GM12872 (cell line): ENCODE measurements around the gene LYPD1.

Experiments
- CTCF ChIP-seq: IDR thresholded peaks from 3 replicates; pipeline ENCODE4 v1.5.1; 2011; ENCODE audit warnings: low read depth, mild to moderate bottlenecking, low read length, moderate library complexity; ENCODE audit not compliant: insufficient read depth

LYPD1 gene

GRCh38 chr2:132640116-132640515 lies 29.9 kb downstream of the LYPD1 start:
- no peak for TF ChIP-seq CTCF

- no peak for TF ChIP-seq CTCF
These were observed 31.5 kb downstream of the LYPD1 start for GRCh38 chr2:132638313-132639040.

DNA sequence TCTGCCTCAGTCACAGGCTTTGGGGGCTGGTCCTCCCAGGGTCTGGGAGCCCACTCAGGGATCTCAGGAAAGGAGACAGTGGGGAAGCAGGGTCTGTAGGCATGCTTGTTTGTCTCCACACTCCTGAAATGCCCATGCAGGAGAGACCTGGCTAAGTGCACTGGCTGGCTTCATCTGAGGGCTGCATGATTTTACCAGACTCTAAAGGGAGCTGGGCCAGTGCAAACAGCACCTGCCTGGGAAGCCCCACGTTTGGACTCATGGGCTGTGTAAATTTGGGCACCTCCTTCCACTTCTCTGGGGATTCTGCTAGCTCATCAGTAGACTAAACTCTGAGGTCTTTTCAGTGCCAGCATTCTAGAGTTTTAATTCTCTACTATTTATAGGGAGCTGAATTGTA lies 33.7 kb downstream of the LYPD1 start:
- no peak for TF ChIP-seq CTCF

DNA sequence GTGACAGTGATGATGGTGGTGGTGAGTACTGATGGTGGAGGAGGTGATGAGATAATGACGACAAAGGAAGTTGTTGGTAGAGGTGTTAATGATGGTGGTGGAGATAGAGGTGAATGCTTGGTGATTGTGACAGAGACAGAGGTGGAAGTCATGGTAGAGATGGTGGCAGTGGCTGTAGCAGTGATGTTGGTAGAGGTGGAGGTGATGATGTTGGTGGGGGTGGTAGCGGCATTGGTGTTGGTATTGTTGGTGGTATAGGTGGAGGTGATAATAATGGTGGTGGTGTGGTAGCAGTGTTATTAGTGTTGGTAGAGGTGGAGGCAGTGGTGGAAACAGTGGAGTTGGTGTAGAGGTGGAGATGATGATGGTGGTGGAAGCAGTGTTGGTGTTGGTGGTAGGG lies 36.4 kb downstream of the LYPD1 start:
- TF ChIP-seq CTCF = no peak

- no peak for TF ChIP-seq CTCF
These were observed 37.9 kb downstream of the LYPD1 start for GRCh38 chr2:132632000-132632649.

DNA sequence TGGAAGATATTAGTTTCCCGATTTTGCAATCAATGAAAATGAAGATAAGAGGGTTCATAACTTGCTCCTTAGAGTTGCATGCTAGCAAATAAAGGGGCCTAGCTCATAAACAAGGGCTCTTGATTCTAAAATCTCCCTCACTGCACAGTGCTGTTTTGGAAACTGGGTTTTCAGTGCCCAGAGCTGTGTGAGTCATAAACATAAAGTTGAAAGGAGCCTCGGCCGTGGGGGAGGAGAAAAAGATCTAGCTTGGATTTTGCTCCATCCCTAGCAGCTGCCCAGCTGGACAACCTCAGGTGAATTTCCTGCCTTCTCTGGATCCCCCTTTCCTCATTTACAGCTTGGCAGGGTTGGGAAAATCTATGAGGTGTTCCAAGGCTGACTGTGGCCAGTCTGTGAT lies 42.5 kb downstream of the LYPD1 start:
- TF ChIP-seq CTCF = no peak

DNA sequence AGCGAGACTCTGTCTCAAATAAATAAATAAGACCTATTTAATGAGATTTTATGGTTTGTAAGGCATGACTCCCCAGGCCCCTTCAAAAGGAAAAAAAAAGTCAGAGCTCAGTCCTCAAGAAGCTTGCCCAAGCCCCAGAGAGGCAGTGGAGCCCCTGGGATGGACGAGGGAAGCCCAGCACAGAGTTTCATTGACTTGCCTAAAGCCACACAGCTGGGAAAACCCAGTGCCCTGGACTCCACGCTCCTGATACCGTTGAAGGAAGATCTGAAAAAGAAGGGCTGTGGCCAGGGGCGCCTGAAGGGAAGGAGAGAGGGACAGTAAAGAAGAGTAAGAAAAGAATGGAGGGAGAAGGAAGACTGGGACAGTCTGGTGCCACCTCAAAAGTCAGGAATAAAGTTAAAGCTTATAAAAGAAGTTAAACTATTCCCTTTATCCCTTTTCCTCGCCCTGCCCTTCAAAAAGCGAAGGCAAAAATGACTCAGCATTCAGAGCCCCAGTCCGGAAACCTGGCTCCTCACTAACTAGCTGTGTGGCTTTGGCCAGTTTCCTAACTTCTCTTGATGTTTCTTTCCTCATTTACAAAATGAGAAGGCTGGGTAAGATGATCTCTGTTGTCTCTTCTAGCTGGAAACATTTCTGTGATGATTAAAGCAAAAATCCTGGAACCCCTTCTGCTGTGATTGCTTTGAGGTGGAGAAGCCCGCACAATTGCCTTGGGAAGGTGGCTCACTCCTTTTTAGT lies 46.7 kb downstream of the LYPD1 start:
- TF ChIP-seq CTCF = no peak
